ENCODE data around the gene PALM3.
"Not testable (repeated sequence)": the region's sequence is repeated elsewhere in the genome, so short reads cannot be mapped to it uniquely, and the experiment has no call there.

Gene PALM3

GRCh38 chr19:14031719-14032480, 30.0 kb downstream of the PALM3 start, which contains the start of gene IL27RA:
TSS of gene IL27RA (plus strand) at chr19:14031762. CDS start at chr19:14031873, 111 bp downstream.
- DNase-seq (ENCODE audit: low read depth): peak; percentile 58

DNA sequence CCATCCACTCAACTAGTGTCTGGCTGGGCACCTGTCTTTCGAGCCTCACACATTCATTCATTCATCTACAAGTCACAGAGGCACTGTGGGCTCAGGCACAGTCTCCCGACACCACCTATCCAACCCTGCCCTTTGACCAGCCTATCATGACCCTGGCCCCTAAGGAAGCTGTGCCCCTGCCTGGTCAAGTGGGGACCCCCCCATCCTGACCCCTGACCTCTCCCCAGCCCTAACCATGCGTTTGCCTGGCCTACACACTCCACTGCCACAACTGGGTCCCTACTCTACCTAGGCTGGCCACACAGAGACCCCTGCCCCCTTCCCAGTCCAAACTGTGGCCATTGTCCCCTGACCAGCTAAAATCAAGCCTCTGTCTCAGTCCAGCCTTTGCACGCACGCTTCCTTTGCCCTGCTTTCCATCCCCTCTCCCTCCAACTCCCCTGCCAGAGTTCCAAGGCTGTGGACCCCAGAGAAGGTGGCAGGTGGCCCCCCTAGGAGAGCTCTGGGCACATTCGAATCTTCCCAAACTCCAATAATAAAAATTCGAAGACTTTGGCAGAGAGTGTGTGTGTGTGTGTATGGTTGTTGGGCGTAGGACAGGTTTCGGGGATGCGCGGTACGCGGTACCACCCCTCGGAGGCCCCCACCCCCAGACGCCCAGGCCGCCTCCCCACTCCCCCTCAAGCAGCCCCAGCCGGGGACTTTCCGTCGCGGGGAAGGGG, 30.7 kb downstream of the PALM3 start:
- no peak for DNase-seq (ENCODE audit: low read depth)

GRCh38 chr19:14028901-14029300, 33.0 kb downstream of the PALM3 start:
- no peak for DNase-seq (ENCODE audit: low read depth)

DNA sequence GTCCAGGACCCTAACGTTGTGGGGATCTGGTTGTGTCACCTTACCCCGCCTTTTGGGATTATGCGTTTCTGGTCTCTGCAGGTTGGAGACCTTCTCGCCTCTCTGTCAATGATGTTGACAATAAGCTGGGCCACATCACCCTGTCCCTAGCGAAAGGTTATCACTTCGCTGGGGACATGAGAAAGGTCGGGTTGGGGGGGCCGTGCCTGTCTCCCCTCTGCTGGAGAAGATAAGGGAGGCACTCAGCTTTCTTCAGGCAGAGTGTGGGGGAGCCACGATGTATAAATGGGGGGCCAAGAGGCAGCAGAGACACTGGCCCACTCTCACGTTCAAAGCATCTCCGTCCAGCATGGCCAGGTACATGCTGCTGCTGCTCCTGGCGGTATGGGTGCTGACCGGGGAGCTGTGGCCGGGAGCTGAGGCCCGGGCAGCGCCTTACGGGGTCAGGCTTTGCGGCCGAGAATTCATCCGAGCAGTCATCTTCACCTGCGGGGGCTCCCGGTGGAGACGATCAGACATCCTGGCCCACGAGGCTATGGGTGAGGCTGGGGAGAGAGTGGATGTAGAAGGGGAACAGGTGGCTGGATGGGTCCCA, 33.9 kb downstream of the PALM3 start, which contains the start of gene RLN3:
TSS of gene RLN3 (plus strand) at position 293 of the 595 bp plus-strand sequence. CDS start at position 350, 57 bp downstream.
- no peak for DNase-seq (ENCODE audit: low read depth)

DNA sequence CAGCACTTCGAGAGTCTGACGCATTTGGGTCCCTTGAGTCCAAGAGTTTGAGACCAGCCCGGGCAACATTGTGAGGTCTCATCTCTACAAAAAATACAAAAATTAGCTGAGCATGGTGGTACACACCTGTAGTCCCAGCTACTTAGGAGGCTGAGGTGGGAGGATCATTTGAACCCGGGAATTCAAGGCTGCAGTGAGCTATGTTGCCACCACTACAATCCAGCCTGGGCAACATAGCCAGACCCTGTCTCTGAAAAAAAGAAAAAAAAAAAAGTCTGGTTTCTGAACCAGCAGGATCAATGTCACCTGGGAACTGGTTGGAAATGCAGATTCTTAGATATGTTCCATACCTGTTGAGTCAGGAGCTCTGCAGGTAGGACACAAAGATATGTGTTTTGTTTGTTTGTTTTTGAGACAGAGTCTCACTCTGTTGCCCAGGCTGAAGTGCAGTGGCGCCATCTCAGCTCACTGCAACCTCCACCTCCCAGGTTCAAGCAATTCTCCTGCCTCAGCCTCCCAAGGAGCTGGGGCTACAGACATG, 35.2 kb downstream of the PALM3 start:
- DNase-seq (ENCODE audit: low read depth): not testable (repeated sequence)

DNA sequence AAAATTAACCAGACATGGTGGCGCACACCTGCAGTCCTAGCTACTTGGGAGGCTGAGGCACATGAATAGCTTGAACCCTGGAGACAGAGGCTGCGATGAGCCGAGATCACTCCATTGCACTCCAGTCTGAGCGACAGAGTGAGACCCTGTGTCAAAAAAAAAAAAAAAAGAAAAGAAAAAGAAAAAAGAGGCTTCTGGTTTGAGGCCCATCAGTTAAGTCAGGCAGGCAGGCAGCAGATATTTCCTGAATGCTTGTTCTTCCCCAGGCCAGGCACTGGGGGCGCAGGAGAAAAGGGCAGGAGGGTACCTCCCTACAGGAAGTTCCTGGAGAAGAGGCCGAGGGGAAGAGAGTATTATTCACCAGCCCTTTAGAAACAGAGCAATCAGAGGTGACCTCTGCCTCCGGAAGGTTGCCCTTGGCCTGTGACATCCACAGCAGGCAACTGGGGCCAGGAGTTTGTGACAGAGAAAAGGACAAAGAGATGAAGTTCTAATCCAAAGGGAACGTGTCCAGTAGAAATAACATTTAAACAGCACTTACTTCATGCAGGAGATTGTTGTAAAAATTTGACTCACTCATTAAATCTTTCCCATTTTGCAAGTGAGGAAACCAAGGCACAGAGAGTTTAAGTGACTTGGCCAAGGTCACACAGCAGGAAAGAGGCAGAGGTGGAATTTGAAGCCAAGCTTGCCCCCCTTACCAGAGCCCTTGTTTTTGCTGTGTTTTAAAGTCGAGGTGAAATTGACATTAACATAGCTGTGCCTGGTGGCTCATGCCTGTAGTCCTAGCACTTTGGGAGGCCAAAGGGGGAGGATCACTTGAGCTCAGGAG, 38.3 kb downstream of the PALM3 start:
- peak; percentile 46 for DNase-seq (ENCODE audit: low read depth)

DNA sequence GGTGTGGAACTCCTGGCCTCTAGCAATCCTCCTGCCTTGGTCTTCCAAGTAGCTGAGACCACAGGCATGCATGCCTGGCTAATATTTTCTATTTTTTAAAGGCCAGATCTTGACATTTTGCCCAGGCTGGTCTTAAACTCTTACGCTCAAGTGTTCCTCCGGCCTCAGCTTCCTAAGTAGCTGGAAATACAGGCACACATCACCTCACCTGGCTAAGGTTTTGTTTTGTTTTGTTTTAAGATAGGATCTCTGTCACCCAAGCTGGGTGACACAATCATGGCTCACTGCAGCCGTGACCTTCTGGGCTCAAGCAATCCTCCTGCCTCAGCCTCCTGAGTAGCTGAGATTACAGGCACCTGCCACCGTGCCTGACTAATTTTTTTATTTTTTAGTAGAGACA, 39.4 kb downstream of the PALM3 start:
- peak; percentile 68 for DNase-seq (ENCODE audit: low read depth)

- DNase-seq (ENCODE audit: low read depth): no peak
Observed at GRCh38 chr19:14021474-14021873, 40.4 kb downstream of the PALM3 start.

DNA sequence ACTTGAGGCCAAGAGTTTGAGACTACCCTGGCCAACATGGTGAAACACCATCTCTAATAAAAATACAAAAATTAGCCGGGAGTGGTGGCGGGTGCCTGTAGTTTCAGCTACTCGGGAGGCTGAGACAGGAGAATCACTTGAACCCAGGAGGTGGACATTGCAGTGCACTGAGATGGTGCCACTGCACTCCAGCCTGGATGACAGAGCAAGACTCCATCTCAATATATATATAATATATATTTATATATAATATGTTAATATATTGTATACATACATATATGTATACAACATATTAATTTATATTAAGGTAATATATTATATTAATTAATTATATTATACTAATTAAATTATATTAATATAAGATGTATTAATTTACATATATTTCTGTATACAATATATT, 42.1 kb downstream of the PALM3 start:
- DNase-seq (ENCODE audit: low read depth): not testable (repeated sequence)

DNA sequence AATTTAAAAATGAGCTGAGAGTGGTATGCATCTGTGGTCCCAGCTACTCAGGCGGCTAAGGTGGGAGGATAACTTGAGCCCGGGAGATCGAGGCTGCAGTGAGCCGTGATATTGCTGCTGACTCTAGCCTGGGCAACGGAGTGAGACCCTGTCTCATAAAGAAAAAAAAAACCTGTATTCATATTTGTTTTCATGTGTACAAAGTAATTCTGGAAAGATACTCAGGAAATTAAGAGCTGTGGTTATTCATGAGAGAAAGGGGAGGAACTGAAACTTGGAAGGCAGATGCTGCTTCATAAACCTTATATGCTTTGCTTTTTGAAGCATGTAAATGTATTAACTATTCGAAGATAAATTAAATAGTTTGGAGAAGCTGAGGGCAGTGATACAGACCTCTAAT, 42.8 kb downstream of the PALM3 start:
- no peak for DNase-seq (ENCODE audit: low read depth)

- no peak for DNase-seq (ENCODE audit: low read depth)
Observed at GRCh38 chr19:14015524-14016035, 46.3 kb downstream of the PALM3 start.

- no peak for DNase-seq (ENCODE audit: low read depth)
Observed at GRCh38 chr19:14012378-14012915, 49.4 kb downstream of the PALM3 start.

GRCh38 chr19:14006766-14007562, 54.9 kb downstream of the PALM3 start:
- DNase-seq (ENCODE audit: low read depth): no peak

DNA sequence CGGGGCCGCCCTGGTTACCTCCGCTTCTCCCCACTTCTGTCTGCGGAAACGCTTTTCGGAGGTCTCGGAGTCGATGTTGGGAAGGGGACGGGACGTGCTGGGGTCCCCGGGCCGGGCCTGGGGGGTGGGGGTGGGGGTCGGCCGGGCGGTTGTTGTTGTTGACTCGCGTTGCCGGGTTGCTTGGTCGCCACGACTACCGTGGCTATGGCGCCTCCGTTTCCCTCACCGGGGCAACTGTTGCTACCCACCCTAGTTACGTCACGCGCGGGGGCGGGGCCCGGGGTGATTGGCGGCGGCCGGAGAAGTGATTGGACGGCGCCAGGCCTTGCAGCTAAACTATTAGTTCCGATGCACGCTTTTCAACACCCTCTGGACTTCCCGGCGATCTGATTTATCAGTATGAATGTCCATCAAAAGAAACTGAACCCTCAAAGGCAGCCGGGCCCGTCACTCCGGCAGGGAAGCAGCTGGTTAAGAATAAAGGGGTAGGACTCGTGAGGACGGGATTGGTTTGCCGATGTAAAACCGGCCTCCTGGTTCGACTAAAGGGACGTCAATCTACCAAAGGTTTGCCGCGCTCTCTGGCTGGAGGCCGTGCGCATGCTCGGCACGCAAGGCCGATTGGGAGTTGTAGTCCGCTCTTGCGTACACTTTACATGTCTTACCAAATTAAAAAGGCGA, 55.7 kb downstream of the PALM3 start, which contains the start of gene RFX1:
TSS of gene RFX1 (minus strand) at position 236 of the 681 bp plus-strand sequence. CDS start 12,477 bp downstream, outside the sequence.
- DNase-seq (ENCODE audit: low read depth): peak; percentile 100

- DNase-seq (ENCODE audit: low read depth): peak; percentile 85
Observed at GRCh38 chr19:14005349-14006084, 56.4 kb downstream of the PALM3 start.

DNA sequence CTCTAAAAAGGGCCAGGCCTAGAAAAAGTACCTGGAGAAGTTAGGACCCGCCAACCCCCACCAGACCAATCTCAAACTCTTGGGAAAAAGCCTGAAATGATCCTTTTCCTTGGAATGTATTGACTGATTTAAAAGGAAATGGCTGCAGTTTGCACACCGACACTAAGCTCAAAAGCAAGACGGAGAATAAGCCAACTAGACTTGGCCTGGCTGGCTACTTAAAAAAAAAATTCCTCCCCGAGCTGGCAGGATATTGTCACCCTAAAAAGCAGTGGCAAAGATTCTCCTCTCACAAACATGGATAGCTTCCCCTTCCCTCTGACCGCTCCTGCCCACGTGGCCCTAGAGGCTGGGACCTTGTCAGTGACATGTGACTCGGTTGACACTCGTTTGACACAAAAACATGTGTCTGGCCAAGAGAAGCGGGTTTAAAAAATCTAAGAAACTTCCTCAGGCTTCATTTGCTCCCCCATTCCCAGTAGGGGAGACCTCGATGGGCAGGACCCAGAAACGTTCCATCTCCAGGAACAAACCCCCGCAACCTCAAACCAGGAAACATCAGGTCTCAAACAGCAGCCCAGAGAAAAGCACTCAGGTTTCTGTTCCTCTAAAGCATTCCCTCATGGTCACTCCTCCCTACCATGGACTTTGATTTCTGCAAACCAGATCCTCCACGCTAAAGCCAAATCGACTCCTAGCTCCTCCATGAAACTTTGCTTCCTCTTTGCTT, 57.1 kb downstream of the PALM3 start:
- DNase-seq (ENCODE audit: low read depth): peak; percentile 19
